ENCODE data around the gene GCC2. TPM values are rescaled to one million over a fixed set of nuclear protein-coding genes. Genes with fewer than 3 reads are reported as not detected.

GCC2 gene
- total and polyA plus RNA-seq, 2 of the 8 experiments (the other 6 are each of a cell fraction or from before 2014, with no cell fraction given) = 4.6 to 54.9 TPM

DNA sequence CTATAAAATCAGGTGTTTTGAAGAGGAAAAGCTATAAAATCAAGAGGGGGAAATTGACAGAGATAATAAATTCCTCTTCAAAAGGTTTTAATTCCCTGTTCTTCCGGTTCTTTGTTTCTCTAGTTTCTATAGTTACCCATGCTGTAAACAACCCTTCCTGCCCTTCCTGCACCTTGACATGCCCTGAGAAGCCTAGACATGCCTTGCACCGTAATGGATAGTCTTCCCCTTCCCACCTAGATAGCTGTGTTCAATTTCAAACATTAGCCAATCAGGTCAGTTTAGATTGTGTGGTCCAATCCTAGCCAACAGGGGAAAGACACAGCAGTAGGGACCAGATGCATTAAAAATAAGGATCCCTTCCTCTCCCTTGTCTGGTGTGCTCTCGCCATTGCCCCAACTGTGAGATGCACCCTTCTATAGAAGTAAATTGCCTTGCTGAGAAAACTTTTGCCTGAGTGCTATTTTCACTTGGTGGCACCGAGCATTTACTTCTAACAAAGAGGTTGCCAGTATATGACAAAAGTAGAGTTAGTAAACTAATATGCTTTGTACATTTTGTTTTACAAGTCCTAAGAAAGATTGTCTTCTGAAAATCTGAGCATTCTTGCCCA lies 44.1 kb upstream of the GCC2 start (continued):
- TF ChIP-seq BACH1 (IDR thresholded peaks at IDR 0.05; ENCODE audit: low read length) (no peak), SUZ12 (IDR thresholded peaks at IDR 0.05; ENCODE audit: low read length) (no peak), SIX5 (IDR thresholded peaks at IDR 0.05; ENCODE audit: low read depth, low read length) (no peak), TAF7 (optimal IDR thresholded peaks at IDR 0.05; ENCODE audit: borderline replicate concordance, low read depth, low read length) (no peak), RFX5 (IDR thresholded peaks at IDR 0.05; ENCODE audit: borderline replicate concordance, low read depth, low read length) (no peak), NANOG (IDR thresholded peaks at IDR 0.05; ENCODE audit: insufficient read depth, low read depth, low read length, poor library complexity, severe bottlenecking) (no peak)
